Mucosa of rectum (tissue), 2 donors: ENCODE measurements around the gene SASH1.
A peak's percentile ranks its signal among the peaks of the same experiment; 100 is the strongest.

Experiments used
- H3K27ac ChIP-seq, 2 donors: one replicate each; pipeline ENCODE4 v1.7.0; 2013; ENCODE audit warnings: inconsistent platforms in 2 of 2, low read depth in 2 of 2, low read length in 2 of 2
- H3K27me3 ChIP-seq, 2 donors: one replicate each; pipeline ENCODE4 v1.7.0; 2013; ENCODE audit warnings: low read length in 2 of 2; ENCODE audit not compliant: control insufficient read depth in 2 of 2, insufficient read depth in 2 of 2
- H3K36me3 ChIP-seq, 2 donors: one replicate each; pipeline ENCODE4 v1.7.0; 2013; ENCODE audit warnings: low read length in 2 of 2; ENCODE audit not compliant: control insufficient read depth in 2 of 2, insufficient read depth in 2 of 2
- H3K4me1 ChIP-seq, 2 donors: one replicate each; pipeline ENCODE4 v1.7.0; 2013; ENCODE audit warnings: low read length in 2 of 2, mild to moderate bottlenecking in 1 of 2; ENCODE audit not compliant: control insufficient read depth in 2 of 2, insufficient read depth in 2 of 2
- H3K4me3 ChIP-seq, 2 donors: one replicate each; pipeline ENCODE4 v1.7.0; 2013; ENCODE audit warnings: low read length in 2 of 2
- H3K9ac ChIP-seq, 2 donors: one replicate each; pipeline ENCODE4 v1.7.0; 2013; ENCODE audit warnings: low read length in 2 of 2, low read depth in 1 of 2, mild to moderate bottlenecking in 1 of 2
- H3K9me3 ChIP-seq, 2 donors: one replicate each; pipeline ENCODE4 v1.7.0; 2013; ENCODE audit warnings: low read length in 2 of 2; ENCODE audit not compliant: control insufficient read depth in 2 of 2
- donor health status: healthy.
- donor health status: Normal muscosa, but diverticular disease.

Gene SASH1

DNA sequence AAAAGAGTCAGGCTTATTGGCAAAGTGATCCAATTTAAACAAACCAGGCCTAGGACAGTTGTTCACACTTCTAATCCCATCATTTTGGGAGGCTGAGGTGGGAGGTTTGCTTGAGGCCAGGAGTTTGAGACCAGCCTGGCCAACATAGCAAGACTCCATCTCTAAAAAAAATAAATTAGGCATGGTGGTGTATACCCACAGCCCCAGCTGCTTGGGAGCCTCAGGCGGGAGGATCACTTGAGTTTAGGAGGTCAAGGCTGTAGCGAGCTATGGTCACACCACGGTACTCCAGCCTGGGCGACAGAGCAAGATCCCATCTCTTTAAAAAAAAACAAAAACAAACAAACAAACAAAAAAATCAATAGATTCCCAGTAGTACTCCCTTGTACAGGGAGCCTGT is 86.8 kb downstream of the SASH1 start:
- Histone ChIP-seq H3K27me3 (no peaks in the 10 kb centered on the region), H3K36me3 (no peaks in the 10 kb centered on the region), H3K27ac (no peak overlapping the region), H3K4me3 (no peak overlapping the region), H3K9me3 (no peaks in the 10 kb centered on the region), H3K4me1 (no peaks in the 10 kb centered on the region), H3K9ac (no peak overlapping the region)

DNA sequence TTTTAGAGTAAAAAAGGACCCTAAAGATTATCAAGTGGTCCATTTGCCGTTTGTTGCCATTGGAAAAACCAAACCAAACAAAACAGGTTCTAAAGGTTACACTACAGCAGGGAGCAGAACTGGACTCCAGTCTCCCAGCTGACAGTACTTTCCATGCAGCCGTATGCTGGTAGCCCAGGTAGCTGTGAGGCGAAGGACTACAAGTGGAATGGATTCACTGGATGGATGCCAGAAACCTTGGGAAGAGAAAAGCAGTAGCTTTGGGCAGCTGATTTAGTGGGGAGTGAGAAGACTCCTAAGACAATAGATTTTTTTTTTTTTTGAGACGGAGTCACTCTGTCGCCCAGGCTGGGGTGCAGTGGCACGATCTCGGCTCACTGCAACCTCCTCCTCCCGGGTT is 88.3 kb downstream of the SASH1 start:
- Histone ChIP-seq H3K9ac (no peak overlapping the region), H3K9me3 (no peaks in the 10 kb centered on the region), H3K4me1 (no peaks in the 10 kb centered on the region), H3K36me3 (no peaks in the 10 kb centered on the region), H3K27ac (no peak overlapping the region), H3K27me3 (no peaks in the 10 kb centered on the region), H3K4me3 (no peak overlapping the region)

DNA sequence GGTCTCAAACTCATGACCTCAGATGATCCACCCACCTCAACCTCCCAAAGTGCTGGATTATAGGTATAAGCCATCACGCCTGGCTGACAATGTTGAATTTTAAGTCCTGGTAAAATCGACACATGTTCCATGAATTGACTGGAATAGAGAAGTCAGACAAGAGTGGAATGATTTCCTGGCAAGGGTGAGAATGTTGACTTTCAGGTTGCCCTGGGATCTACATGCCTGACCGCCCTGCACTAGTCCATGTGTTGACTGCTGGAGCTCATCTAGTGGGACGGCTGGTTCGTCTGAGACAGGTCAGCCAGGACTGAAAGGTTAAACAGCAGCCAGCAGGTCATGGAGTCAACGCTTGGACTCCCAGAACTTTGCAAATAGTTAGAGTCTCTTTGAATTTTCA is 88.8 kb downstream of the SASH1 start:
- Histone ChIP-seq H3K27ac (no peak overlapping the region), H3K4me1 (no peaks in the 10 kb centered on the region)

DNA sequence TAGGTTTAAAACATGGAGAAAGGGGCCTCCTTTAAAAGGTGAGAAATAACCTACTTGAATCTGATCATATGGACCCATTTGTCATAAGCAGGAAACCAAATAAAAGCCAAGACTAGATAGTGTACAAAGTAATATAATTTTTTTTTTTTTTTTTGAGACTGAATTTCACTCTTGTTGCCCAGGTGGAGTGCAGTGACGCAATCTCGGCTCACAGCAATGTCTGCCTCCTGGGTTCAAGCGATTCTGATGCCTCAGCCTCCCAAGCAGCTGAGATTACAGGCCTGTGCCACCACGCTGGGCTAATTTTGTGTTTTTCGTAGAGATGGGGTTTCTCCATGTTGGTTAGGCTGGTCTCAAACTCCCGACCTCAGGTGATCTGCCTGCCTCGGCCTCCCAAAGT is 89.2 kb downstream of the SASH1 start:
- Histone ChIP-seq H3K27ac (no peak overlapping the region), H3K9ac (no peak overlapping the region), H3K4me3 (no peak overlapping the region), H3K9me3 (no peaks in the 10 kb centered on the region), H3K4me1 (no peaks in the 10 kb centered on the region), H3K36me3 (no peaks in the 10 kb centered on the region), H3K27me3 (no peaks in the 10 kb centered on the region)

More for the DNA sequence above, 88.8 kb downstream of the SASH1 start:
- H3K9ac ChIP-seq, result no peak overlapping the region
- H3K27me3 ChIP-seq, result no peaks in the 10 kb centered on the region
- no peak overlapping the region for H3K4me3 ChIP-seq
- no peaks in the 10 kb centered on the region for H3K9me3 ChIP-seq
- H3K36me3 ChIP-seq, result no peaks in the 10 kb centered on the region

DNA sequence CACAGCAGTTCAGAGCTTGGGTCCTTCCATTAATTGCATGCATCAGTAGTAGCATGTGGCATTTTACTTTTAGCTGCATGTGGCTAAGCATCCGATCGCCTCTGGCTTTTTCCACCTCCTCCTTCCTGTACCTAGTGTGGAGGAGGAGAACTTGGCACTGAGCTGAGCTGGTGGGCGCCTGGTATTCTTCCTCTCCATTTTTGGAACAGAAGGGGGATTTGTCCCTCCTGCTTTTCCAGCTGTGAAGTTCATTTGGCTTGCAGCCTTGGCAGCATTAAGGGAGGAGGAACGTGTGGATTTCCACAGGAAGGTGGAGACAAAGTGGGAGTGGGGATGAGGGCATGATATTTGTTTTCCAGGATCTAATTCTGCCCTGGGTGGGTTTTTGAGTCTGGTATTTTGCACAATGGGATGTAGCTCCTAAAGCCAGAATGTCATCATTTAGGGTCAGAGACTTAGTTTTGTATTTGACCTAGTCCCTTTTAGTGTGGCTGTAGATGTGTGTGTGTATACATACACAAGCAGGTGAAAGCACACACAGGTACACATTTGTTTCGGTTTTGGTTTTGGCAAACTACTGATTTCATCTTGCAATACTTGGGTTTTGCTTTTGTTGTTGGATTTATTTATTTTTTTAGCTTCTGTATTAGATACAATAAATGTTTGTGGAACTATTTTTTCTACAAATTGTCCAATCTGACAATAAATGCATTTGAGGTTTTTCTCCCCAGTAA is 90.0 kb downstream of the SASH1 start:
- Histone ChIP-seq H3K27ac (no peak overlapping the region), H3K9me3 (no peaks in the 10 kb centered on the region), H3K9ac (no peak overlapping the region), H3K4me3 (no peak overlapping the region), H3K36me3 (no peaks in the 10 kb centered on the region), H3K27me3 (no peaks in the 10 kb centered on the region), H3K4me1 (no peaks in the 10 kb centered on the region)

DNA sequence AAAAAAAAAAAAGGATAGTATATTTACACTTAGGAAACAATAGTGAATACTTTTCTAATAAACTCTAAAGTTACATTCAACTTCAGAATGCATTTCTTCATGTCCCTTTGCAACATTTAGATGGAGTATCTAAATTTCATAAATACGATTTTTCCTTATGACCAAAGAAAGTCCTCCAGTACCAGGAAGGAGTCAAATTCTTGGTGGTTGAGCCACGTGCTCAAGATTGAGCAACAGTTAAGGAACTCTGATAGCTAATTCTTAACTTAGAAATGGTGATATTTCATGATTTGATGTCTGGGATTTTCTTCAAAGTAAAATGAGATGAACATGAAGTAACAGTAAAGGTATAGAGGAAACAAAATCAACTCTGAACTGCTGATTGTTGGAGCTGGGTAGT is 92.7 kb downstream of the SASH1 start:
- no peaks in the 10 kb centered on the region for H3K9me3 ChIP-seq
- H3K27ac ChIP-seq, result no peak overlapping the region
- no peak overlapping the region for H3K4me3 ChIP-seq
- no peak overlapping the region for H3K9ac ChIP-seq
- no peaks in the 10 kb centered on the region for H3K36me3 ChIP-seq
- no peaks in the 10 kb centered on the region for H3K4me1 ChIP-seq
- H3K27me3 ChIP-seq, result no peaks in the 10 kb centered on the region

DNA sequence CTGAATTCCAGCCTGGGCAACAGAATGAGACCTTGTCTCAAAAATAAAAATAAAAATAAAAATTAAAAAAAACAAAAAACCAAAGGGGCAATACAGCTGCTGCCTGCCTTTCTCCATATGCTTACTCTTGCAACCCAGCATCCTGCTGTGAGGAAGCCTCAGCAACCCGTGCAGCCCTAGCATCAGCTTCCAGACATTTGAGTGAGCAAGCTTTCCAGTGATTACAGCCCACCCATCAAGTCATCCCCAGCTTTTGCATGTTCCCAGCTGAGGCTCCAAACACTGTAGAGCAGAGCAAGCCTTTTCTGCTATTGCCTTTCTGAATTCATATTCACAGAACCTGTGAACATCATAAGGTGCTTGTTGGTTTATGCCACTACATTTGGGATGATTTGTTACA is 93.8 kb downstream of the SASH1 start:
- Histone ChIP-seq H3K4me3 (no peak overlapping the region), H3K9me3 (no peaks in the 10 kb centered on the region), H3K27ac (no peak overlapping the region), H3K27me3 (no peaks in the 10 kb centered on the region), H3K4me1 (no peaks in the 10 kb centered on the region), H3K36me3 (no peaks in the 10 kb centered on the region), H3K9ac (no peak overlapping the region)

DNA sequence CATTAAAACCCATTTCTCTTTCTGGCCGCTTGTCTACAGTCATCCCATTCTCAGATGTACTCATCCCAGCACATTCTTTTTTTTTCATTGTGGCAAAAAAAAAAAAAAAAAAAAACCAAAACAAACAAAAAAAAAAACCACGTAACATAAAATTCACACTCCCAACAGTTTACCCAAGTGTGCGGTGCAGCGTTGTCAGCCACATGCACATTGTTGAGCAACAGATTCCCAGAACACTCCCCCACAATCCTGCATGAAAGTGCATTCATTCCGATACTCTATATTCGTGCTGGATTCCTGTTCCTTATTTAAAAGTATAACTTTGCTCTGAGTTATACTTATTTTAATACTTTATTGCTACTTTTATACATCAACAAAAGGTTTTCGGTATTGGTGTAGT is 96.0 kb downstream of the SASH1 start:
- Histone ChIP-seq H3K9me3 (no peaks in the 10 kb centered on the region), H3K4me1 (no peaks in the 10 kb centered on the region), H3K27me3 (no peaks in the 10 kb centered on the region), H3K36me3 (no peaks in the 10 kb centered on the region), H3K9ac (no peak overlapping the region), H3K27ac (no peak overlapping the region), H3K4me3 (no peak overlapping the region)

DNA sequence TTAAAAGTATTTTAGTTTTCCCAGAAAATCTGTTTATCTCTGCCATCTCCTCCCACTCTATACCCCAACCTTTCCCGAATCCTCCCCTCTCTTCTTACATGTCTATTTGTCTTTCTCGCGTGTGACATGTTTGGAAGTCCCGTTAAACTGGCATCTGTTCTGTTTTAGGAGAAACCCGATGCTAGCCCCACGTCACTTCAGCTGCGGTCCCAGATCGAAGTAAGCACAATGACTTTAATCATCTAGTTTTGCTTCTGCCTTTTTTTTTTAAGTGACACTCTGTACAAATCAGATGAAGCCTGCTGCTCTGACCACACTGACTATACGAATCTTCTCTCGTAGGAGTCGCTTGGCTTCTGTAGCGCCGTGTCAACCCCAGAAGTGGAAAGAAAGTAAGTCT is 97.4 kb downstream of the SASH1 start:
- no peak overlapping the region for H3K4me3 ChIP-seq
- H3K4me1 ChIP-seq, result no peaks in the 10 kb centered on the region
- no peak overlapping the region for H3K9ac ChIP-seq
- H3K36me3 ChIP-seq, result no peaks in the 10 kb centered on the region
- H3K27me3 ChIP-seq, result no peaks in the 10 kb centered on the region
- H3K27ac ChIP-seq, result no peak overlapping the region
- no peaks in the 10 kb centered on the region for H3K9me3 ChIP-seq

DNA sequence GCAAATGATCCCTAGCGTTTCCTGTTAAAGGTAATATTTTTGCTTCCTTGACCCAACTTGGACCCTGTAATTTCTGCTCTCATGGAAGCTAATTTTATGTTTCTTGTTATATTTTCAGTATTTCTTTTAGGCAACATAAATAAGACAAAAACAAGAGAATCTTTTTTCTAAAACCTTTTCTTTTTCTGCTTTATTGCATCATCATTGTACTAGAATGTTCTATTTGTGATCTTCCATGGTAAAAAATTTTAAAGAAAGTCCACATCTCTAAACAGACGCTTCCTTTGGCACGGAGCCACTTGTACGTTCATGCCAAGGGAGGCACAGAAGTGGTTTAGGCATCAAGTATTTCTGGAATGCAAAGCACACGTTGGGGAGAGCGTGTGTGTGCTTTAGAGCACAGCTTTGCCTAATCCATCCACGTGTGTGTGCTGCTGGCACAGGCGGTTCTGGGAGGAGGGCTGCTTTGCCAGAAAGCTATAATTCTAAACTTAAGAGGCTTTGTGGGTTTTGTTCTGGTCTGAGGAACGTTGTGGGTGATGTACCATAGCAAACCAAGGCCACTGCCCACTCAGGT is 98.3 kb downstream of the SASH1 start:
- Histone ChIP-seq H3K36me3 (no peaks in the 10 kb centered on the region), H3K4me3 (no peak overlapping the region), H3K27me3 (no peaks in the 10 kb centered on the region), H3K4me1 (no peaks in the 10 kb centered on the region), H3K27ac (peak overlapping the region in 1 of 2 donors; percentile 21), H3K9ac (no peak overlapping the region), H3K9me3 (no peaks in the 10 kb centered on the region)
